ENCODE data around the gene RALY.
A peak's percentile ranks its signal among the peaks of the same experiment; 100 is the strongest.

RALY gene

DNA sequence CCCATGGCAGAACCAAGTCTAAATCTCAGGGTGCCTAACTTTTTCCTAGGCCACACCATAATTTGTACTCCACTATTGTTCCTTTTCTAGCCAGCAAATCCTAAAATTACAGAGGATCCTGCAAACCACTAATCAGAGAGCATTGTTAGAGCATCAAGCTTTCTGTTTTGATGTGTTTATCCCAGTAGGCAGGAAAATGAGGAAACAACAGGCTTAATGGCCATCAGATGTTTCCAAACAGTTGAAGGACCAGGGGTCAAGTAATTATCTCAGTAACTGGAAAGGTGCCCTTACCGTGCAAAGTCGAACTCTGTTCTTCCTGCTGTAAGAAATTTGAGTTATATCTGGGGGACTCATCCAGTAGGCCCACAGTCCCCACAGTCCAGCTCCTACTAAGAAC, 58.7 kb downstream of the RALY start:
- DNase-seq: no peak

DNA sequence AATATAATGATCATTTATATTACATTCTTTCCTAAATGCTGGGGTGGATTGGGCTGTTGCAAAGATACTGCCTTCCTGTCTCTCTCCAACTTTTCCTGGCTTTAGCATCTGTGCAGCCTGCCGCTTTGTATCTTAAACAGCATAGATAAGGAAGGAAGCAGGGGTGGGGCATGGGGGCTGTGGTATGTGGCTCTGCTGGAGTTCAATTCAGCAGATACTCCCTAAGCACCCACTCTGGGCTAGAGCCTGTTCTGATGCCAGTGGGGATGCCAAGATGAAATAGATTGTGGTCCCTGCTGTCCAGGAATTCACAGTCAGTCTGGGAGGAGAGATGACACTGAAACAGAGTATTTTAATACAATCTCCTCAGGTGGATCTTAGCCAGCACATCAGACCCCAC, 61.6 kb downstream of the RALY start:
- DNase-seq: no peak

DNA sequence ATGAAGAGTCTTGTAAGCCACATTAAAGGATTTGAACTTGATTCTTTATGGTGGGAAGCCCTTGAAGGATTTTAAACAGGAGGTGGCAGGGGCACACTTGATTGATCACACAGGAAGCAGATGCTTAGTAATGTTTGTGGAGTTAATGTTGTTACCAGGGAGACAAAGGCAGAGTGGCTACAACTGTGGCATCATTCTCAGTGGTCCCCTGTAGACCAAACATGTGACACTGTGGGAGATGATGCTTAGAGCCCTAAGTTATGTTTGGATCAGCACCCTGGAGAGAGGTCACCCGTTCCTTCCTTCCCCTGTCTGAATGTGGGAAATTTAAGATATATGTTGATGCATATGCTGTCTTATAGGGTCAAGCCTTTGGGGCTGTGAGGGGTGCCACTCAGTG, 65.1 kb downstream of the RALY start:
- DNase-seq: no peak

DNA sequence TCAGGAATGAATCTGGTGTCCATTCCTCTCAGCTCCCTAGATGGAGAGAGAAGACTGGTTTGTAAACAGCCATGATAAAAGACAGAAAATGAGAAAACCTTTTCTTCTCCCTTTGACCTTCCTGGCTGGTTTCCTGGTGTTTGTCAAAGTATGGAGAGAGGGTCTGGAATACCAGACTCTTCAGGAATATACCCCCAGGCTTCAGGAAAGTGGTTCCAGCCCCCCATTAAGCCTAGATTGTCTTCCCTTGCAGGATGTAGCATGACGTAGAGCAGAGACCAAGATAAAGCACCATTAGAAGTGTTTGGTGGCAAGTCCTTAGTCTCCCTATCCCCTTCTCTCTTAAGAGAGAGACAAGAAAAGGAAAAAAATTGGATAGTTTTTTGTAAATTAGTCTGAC, 67.3 kb downstream of the RALY start:
- no peak for DNase-seq

DNA sequence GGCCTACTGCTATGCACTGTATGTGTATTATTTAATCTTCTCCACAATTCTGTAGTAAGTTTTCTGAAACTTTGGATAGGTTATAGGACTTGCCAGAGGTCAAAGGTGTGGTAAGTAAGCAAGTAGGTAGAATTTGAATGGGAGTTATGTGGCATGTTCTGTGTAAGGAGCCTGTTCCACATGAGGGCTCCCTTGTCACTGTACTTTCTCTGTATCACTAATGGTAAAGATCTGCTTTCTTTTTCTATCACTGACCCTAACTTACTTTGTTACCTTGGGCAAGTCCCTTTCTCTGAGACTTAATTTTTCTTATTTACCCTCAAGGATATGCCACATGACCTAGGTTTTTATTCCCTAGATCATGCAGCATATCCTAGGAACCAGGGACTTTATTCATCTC, 68.0 kb downstream of the RALY start:
- no peak for DNase-seq

DNA sequence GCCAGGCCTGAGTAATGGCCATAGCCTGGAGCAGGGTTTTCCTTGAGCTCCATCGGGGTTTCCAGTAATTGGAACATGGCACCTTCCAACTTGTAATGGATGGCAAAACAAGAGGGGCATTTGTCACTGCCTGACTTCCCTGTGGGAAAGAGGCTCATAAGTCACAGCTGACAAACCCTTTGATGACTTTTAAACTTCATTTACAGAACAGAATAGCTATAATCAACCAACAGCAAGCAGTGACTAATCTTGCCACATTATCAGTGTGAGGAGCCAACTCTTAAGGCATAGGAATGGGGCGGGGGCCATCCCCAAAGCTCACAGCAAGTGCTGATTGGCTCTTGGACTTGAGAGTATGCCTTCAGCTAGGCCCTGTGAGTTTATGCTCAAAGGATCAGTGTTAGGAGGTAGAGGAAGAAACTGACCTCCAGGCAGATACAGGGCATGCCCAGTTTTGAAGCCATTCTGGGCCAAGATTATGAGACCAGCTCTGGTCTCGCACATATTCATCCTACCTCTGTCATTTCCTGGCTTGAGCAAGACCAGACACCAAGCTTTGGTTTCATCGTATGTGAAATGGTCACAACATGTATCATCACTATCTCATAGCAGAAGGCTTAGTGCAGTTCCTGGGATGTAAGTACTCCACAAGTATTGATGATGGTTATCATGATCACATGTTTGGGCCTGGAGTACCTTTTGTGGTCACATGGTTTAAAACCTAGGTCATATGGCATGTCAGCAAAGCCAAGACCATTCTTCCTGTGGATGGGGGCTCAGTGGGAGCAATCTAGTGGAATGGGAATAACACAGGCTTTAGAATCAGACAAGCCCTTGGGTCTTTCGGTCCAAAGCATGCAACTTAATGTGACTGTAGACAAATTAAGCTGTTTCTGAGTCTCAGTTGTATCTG, 69.1 kb downstream of the RALY start:
- DNase-seq: no peak

DNA sequence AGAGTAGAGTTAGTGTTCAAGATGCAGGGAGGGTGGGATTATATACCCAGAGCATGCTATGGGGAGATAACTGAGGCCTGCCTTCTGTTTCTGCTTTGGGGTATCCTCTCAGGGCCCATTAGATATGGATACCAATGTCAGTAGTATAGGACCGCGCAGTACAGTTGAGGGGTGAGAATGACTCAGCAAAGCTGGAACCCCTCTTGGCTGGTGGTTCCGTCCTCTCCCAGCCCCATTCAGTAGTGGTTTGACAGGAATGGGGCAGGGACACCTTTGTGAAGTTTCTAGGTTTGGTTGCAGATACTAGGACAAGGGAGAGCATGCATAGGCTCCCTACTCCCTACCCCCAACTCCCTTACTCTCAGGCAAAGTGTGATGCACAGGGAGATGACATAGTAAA, 70.6 kb downstream of the RALY start:
- no peak for DNase-seq

DNA sequence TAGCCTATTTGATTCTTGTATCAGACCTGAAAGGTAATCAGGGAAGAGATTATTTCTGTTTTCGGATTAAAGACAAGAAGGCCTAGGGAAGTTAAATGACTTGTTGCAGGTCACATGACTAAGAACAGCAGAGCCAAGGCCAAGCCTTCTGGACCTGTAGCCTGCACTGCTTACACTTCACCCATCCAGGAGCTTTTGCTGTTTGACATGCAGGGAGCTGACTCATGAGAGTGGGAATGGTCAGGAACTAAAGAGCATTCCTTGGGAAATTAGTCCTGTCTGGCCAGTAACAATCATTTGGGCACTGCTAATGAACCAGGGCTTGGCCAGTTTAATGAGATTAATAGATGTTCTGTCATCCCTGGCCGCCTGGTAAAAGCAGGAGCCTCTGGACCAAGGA, 71.5 kb downstream of the RALY start:
- DNase-seq: no peak

DNA sequence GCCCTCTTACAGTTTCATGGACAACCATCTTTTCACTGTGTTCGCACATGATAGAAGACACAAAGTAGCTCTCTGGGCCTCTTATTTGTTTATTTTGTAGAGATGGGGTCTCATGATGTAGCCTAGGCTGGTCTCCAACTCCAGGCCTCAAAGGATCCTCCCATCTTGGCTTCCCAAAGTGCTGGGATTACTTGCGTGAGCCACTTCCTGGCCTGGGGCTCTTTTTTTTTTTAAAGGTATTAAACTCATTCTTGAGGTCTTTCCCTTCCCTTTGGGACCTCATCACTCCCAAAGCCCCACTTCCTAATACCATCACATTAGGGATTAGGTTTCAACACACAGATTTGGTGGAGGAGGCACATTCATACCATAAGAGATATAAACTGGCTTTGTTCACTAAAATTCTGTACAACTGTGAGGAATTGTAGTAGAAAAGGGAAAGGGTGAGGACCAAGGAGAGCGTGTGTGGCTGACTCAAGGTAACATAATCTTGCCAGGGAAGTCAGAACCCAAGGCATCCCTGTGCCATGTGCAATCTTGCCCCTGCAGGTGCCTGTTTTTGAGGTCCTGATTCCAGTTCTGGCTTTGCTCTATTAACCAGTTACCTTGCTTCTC, 72.9 kb downstream of the RALY start:
- no peak for DNase-seq

DNA sequence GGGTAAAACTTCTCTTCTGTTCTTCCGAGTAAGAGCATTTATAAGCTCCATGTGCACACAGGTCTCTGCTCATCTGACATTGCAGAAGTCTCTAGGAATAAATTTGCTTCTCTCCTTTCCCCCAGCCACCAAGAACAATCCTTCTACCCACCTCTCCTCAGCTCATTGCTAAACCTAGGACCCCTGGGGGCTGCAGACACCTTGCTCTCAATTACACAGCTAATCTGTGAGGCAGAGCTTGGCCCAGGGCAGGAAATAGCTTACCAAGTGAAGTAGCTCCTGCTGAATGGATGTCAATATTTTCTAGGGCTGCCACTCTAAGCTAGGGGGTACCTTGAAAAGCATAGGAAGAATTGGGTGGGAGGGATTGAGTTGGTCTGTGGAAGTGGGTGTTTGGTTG, 74.3 kb downstream of the RALY start:
- no peak for DNase-seq

DNA sequence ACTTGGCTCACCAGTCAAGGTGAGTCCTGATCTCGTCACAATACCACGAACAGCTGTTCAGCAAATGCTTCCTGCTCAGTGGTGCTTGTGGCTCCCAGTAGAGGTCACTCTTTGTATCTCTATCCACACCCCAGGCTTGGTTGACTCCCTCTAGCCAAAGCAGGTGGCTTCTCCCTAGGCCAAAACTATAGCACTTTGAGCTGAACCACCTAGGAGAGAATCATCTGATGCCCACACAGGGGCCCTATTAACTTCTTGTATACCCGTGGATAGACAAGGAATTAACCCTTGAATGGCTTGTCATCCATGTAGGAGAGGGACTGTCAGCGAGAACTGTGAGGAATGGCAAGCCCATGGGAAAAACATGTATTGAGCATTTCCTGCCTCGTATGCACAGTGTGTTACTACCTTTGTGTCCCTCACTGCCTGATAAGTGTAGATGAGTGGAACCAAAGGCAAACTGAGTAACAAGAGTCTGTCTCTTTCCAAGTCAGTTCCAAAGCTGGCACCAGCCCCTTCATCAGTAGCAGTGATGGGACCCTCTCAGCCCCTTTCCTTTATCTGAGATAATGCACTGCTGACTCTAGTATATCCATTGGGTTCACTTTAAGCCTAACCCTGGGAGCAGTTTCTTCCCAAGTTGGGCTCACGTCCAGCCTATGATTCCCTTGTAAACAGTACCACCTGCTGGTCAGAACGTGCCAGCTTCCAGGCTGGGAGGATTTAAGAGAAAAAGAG, 75.8 kb downstream of the RALY start:
- DNase-seq: peak; percentile 81

DNA sequence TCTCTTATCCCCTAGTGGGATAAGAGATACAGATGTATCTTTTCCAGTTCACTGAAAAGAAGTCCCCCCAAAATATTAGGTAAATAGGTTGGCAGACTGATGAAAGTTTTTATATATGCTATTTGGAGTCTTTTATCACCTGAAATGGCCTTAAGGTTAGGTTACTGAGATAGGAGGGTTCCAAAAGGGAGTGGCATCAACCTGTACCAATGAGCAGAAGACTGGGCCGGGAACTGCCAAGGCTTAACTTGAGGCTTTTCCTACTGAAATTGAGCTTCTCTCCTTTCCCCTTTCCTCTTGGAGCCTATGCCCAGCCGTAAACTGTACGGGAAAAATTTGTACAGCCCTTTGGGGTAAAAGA, 76.3 kb downstream of the RALY start:
- no peak for DNase-seq

DNA sequence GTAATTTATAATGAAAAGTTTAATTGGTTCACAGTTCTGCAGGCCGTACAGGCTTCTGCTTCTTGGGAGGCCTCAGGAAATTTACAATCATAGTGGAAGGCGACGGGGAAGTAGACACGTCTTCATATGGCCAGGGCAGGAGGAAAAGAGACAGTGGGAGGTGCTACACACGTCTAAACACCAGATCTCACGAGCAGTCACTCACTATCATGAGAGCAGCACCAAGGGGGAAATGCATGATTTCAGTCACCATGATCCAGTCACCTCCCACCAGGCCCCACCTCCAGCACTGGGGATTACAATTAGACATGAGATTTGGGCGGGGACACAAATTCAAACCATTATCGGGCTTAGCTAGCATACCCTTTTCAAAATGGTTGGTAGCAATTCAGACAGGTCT, 77.1 kb downstream of the RALY start:
- DNase-seq: no peak

DNA sequence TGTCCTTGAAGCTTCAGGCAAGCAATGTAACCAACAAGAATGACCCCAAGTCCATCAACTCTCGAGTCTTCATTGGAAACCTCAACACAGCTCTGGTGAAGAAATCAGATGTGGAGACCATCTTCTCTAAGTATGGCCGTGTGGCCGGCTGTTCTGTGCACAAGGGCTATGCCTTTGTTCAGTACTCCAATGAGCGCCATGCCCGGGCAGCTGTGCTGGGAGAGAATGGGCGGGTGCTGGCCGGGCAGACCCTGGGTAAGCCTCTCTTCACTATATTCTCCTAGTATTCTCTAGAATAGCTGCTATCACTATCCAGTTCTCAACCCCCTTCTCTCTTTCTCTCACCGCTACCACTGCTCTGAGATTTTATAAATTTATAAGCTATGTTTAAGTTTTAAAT, 78.4 kb downstream of the RALY start:
- no peak for DNase-seq

DNA sequence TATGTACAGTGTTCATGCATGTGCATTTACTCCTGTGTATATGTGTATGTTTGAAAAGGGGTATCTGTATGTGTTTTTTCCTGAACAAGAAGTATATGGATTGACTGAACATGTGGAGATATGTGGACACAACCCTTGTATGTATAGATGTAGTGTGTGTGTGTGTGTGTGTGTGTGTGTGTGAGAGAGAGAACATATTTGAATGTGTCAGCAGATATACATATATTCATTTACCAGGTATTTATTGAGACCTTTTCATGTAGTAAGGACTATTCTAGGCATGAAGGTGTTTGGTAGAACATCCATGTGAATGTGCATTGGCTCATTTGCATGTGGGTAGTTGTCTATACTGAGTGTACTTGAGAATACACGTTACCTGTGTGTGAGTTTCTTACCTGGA, 79.1 kb downstream of the RALY start:
- DNase-seq: no peak

DNA sequence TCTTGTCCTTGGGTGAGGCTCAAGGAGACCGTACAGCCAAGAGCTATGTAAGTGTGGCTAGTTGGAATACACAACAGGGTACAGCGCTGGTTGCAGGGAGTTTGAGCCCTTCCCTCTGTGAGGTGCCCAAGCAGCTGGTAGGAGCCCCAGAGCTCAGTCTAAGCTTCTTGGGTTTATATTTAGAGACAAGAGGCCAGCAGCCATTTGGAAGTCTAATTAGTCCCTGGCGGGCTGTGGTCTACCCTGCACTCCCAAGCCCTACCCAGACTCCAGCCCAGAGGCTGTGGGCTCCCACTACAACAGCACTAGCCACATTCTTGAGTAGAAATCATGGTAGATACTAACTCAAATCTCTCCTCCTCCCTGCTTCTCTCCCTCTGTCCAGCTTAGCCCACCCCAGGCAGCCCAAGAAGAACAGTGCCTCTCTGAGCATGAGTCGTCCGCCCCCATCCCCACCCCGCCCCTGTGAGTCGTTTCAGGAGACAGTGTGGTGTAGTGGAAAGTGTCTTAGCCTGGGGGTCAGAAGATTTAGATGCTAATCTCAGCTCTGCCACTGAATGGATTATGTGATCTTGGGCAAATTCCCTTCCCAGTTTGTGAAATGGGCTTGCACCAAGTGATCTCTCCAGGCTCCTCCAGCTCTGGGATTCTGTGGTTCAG, 80.5 kb downstream of the RALY start:
- DNase-seq: no peak

DNA sequence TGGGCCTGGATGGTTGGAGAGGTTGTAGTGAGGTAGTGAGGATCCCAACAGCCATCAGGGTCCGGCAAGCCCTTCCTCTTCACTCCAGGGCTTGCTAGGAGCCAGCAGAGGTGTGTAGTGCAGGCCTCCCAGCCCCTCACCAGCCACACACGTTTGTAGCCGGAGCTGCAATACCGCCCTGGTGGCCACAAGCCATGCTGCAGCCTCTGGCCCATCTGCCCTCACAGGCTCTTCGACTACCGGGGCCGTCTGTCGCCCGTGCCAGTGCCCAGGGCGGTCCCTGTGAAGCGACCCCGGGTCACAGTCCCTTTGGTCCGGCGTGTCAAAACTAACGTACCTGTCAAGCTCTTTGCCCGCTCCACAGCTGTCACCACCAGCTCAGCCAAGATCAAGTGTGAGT, 81.9 kb downstream of the RALY start:
- no peak for DNase-seq

DNA sequence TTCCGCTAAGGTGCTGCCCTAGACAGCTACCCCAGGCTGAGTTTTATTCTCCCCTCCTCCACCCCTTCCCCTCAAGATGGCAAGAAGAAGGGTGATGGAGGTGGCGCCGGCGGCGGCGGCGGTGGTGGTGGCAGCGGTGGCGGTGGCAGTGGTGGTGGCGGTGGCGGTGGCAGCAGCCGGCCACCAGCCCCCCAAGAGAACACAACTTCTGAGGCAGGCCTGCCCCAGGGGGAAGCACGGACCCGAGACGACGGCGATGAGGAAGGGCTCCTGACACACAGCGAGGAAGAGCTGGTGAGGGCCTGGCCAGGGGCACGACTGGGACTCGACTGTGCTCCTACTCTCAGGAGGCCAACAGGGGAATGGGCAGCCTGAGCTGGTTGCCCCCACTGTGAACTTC, 83.2 kb downstream of the RALY start:
- no peak for DNase-seq

DNA sequence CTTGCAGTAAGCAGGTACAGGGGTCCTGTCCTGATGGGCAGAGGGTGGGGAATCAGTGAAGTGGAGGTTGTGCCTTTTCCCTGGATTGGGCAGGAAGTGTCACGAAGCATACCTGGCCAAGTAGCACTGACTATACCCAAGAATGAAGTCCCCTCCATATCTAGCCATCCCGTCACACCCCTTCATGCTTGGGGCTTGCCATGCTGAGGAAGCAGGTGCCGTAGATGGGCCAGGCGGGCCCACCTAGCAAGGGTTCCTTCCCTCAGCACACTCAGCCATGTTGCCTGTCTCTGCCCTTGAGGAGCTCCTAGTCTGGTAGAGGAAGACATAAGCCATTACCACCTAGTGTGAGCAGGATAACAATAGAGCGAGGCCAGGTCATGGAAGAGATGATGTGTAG, 84.8 kb downstream of the RALY start:
- no peak for DNase-seq

DNA sequence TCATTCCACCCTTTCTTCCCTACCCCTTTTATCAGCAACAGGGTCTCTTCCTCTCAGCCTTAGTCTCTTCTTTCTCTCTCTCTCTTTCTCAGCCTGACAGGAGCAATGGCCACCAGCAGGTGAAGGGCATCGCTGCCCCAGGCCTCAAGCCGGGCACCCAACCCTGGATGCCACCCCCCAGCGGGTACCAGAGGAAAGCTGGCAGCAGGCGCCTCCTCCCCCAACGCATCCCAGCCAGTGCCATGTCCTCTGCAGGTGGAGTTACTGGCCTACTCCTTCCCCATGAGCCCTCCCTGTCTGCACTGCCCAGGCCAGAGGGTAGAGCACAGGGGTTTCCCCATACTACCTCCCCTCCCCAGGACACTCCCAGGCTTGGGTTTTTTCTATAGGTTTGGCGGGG, 86.1 kb downstream of the RALY start:
- DNase-seq: no peak

DNA sequence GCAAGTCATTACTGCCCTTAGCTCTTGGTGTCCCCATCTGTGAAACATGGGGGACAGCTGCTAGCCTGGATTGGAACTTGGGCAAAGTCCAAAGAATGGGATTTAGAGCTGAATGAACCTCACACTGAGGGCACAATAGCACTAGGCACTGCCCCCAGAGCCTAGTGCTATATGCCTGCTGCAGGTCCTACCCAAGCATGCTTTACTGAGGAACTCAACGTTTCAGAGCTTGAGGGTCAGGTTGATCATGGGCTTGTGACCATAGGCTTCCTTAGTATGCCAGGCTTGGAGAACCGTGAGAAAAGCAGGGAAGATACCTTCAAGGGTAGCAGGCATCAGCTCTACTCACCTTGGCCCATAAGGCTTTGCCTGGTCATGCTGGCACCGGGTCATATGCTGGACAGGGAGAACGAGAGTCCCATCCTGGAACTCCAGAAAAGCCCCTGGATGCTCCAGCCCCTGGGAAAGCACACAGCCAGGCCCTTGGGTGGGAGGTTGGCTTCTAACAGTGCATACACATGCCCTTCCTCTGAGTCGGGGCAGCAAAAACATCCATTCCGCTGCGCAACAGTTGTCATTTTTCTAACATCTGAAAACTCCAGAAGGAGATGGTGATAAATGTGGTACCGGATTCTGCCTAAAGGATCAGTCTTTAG, 88.6 kb downstream of the RALY start:
- no peak for DNase-seq

DNA sequence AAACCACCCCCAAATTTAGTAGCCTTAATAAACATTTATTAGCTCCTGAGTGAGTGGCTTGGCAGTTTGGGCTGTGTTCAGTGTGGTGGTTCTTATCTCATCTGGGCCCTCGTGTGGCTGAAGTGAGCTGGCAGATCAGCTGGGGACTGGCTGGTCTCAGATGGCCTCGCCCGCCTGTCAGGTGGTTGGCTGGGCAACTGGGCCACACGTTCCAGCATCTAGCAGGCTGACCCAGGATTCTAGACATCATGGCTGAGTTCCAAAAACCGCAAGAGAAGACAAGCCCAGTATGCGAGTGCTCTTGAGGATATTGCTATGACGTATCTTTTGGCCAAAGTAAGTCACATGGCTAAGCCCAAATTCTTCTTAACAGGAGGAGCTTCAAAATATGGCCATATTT, 89.4 kb downstream of the RALY start:
- DNase-seq: peak; percentile 96

DNA sequence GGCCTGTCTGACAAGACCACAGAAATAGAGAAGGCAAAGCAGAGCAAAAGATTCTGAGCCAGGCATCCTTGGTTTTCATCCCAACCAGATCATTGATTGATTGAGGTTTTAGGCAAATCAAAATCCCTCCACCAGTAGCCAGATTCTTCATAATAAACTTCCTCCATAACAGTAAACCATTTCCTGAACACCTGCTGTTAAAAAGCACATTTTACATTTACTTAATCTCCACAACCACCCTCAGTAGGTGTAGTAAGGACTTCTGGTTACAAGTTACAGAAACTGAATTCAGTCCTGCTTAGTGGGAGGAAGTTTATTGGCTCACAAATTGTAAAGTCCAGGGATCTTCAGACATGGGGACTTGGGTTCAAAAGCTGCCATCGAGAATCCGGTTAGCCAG, 90.1 kb downstream of the RALY start:
- DNase-seq: no peak
